GM12878 (cell line): Measurements from ENCODE around the gene SERINC5. TPM values are rescaled to one million over a fixed set of nuclear protein-coding genes. Genes with fewer than 3 reads are reported as not detected.

Experiments used
- ATAC-seq: fragments of 200-7000 bp; cut with Tn5 transposase; 3 replicates; pipeline ENCODE4 v1.9.1; 2020; ENCODE audit warnings: mild to moderate bottlenecking, moderate library complexity
- BruUV-seq: library from RNA; stranded (reverse); fragments of 400-500 nt; replicated peaks from 2 replicates; lab custom pipeline; 2021; lab: Mats Ljungman, UMichigan
- CTCF ChIA-PET: fragments of 300-600 bp; sonication (Branson Sonifier 250); formaldehyde crosslinking; extraction: SDS; loops from one replicate; lab custom pipeline; 2021; ENCODE audit warnings: inconsistent platforms; lab: Yijun Ruan, JAX
- POLR2A ChIA-PET: fragments of 350-600 bp; formaldehyde crosslinking; extraction: SDS; loops from one replicate; lab custom pipeline; 2021; ENCODE audit warnings: inconsistent platforms; lab: Charles Lee
- RAD21 ChIA-PET: fragments of 300-600 bp; sonication (Branson Sonifier 250); formaldehyde crosslinking; loops from one replicate; lab custom pipeline; 2023; ENCODE audit warnings: antibody characterized with exemption; ENCODE audit not compliant: unreplicated experiment; lab: Charles Lee
- SMC1A ChIA-PET: fragments of 300-600 bp; sonication (Branson Sonifier 250); formaldehyde crosslinking; loops from one replicate; lab custom pipeline; 2023; ENCODE audit not compliant: unreplicated experiment, uncharacterized antibody; lab: Charles Lee
- DNase-seq: peaks from one replicate; pipeline ENCODE4 v3.0.0-alpha.2; 2011; ENCODE audit warnings: low read depth, low spot score
- FAIRE-seq: peaks from 3 replicates; lab custom pipeline; 2011; peaks lifted over from hg19 to GRCh38; lab: Jason Lieb, UNC
- H2AFZ ChIP-seq: 2 replicates; pipeline ENCODE4 v1.6.0; 2011; ENCODE audit warnings: low read depth, low read length, control low read depth; ENCODE audit not compliant: control insufficient read depth
- H3K27ac ChIP-seq: 2 replicates; pipeline ENCODE4 v1.5.1; 2011; ENCODE audit warnings: control low read depth; ENCODE audit not compliant: control insufficient read depth, insufficient read depth
- H3K27me3 ChIP-seq, 2 experiments: replicated peaks in 1 of 2; 2 replicates each; pipeline versions ENCODE4 v1.6.0 to v1.6.1; 2011; ENCODE audit warnings: low read length in 1 of 2; ENCODE audit not compliant: control insufficient read depth in 2 of 2, insufficient read depth in 2 of 2
- H3K36me3 ChIP-seq, 2 experiments: 2 replicates each; pipeline ENCODE4 v1.5.1; 2011; ENCODE audit warnings: low read length in 1 of 2; ENCODE audit not compliant: control insufficient read depth in 2 of 2, insufficient read depth in 2 of 2
- H3K4me1 ChIP-seq: 2 replicates; pipeline ENCODE4 v1.6.1; 2011; ENCODE audit warnings: mild to moderate bottlenecking, low read length, moderate library complexity, mixed read lengths; ENCODE audit not compliant: control insufficient read depth, insufficient read depth
- H3K4me2 ChIP-seq: 2 replicates; pipeline ENCODE4 v1.6.0; 2011; ENCODE audit warnings: control low read depth; ENCODE audit not compliant: control insufficient read depth, insufficient read depth
- H3K4me3 ChIP-seq: fragments of 200-600 bp; sonication (generic); 2 replicates; pipeline ENCODE4 v1.5.1; 2016
- H3K79me2 ChIP-seq: 2 replicates; pipeline ENCODE4 v1.6.0; 2011; ENCODE audit warnings: low read length; ENCODE audit not compliant: control insufficient read depth, insufficient read depth
- H3K9ac ChIP-seq: 2 replicates; pipeline ENCODE4 v1.8.0; 2011; ENCODE audit warnings: low read length, control low read depth, mixed read lengths; ENCODE audit not compliant: control insufficient read depth, insufficient read depth
- H3K9me3 ChIP-seq: replicated peaks from 3 replicates; pipeline ENCODE4 v1.5.1; 2011; ENCODE audit warnings: mild to moderate bottlenecking, low read length; ENCODE audit not compliant: control insufficient read depth, insufficient read depth
- H4K20me1 ChIP-seq: 2 replicates; pipeline ENCODE4 v1.6.0; 2011; ENCODE audit not compliant: control insufficient read depth, insufficient read depth
- E4F1 ChIP-seq: fragments of 450-650 bp; IDR thresholded peaks from 2 replicates; pipeline ENCODE4 v1.6.1; 2018; ENCODE audit warnings: borderline replicate concordance, mild to moderate bottlenecking; ENCODE audit not compliant: partially characterized antibody
- FOS ChIP-seq: IDR thresholded peaks from 3 replicates; pipeline ENCODE4 v1.6.1; 2011; ENCODE audit warnings: borderline replicate concordance; ENCODE audit not compliant: insufficient read length; ENCODE audit errors: extremely low read depth
- FOXK2 ChIP-seq: fragments of 450-650 bp; IDR thresholded peaks from 2 replicates; pipeline ENCODE4 v1.6.1; 2017; ENCODE audit warnings: mild to moderate bottlenecking, moderate library complexity
- HDAC2 ChIP-seq: fragments of 200-600 bp; sonication (generic); IDR thresholded peaks from 2 replicates; pipeline ENCODE4 v1.6.1; 2017
- JUNB ChIP-seq: IDR thresholded peaks from 2 replicates; pipeline ENCODE4 v1.6.1; 2016; ENCODE audit warnings: antibody characterized with exemption, mild to moderate bottlenecking
- LARP7 ChIP-seq: fragments of 450-650 bp; IDR thresholded peaks from 2 replicates; pipeline ENCODE4 v1.6.1; 2017; ENCODE audit warnings: mild to moderate bottlenecking
- NKRF ChIP-seq: fragments of 450-650 bp; conservative IDR thresholded peaks from 2 replicates; pipeline ENCODE4 v1.6.1; 2017; ENCODE audit warnings: mild to moderate bottlenecking, moderate library complexity
- NR2C1 ChIP-seq: fragments of 450-650 bp; IDR thresholded peaks from 2 replicates; pipeline ENCODE4 v1.6.1; 2017; ENCODE audit warnings: antibody characterized with exemption, mild to moderate bottlenecking, moderate library complexity
- PAX8 ChIP-seq: fragments of 450-650 bp; IDR thresholded peaks from 2 replicates; pipeline ENCODE4 v1.6.1; 2017; ENCODE audit warnings: mild to moderate bottlenecking, moderate library complexity
- POLR2A ChIP-seq: IDR thresholded peaks from 2 replicates; pipeline ENCODE4 v1.6.1; 2011; ENCODE audit warnings: low read depth, mild to moderate bottlenecking, low read length
- RB1 ChIP-seq: fragments of 450-650 bp; formaldehyde crosslinking; IDR thresholded peaks from 2 replicates; pipeline ENCODE4 v1.6.1; 2017; ENCODE audit warnings: mild to moderate bottlenecking, borderline replicate concordance
- RUNX3 ChIP-seq: IDR thresholded peaks from 2 replicates; pipeline ENCODE4 v1.6.1; 2012; ENCODE audit warnings: low read length, inconsistent platforms
- SPI1 ChIP-seq: IDR thresholded peaks from 2 replicates; pipeline ENCODE4 v1.6.1; 2011; ENCODE audit warnings: low read depth, mild to moderate bottlenecking, low read length, moderate library complexity, borderline replicate concordance; ENCODE audit not compliant: insufficient read depth
- SRF ChIP-seq, 2 experiments: IDR thresholded peaks; 2 replicates each; pipeline ENCODE4 v1.6.1; 2011; ENCODE audit warnings: low read depth in 2 of 2, low read length in 2 of 2, mild to moderate bottlenecking in 1 of 2, moderate library complexity in 1 of 2
- STAT1 ChIP-seq: fragments of 450-650 bp; conservative IDR thresholded peaks from 2 replicates; pipeline ENCODE4 v1.6.1; 2014; ENCODE audit warnings: antibody characterized with exemption, mild to moderate bottlenecking
- TARDBP ChIP-seq: IDR thresholded peaks from 2 replicates; pipeline ENCODE4 v1.6.1; 2016; ENCODE audit warnings: borderline replicate concordance
- ZBTB33 ChIP-seq: fragments of 450-650 bp; IDR thresholded peaks from 2 replicates; pipeline ENCODE4 v1.6.1; 2017; ENCODE audit warnings: mild to moderate bottlenecking
- WGBS: methylation state at CpG from one replicate; pipeline ENCODE4 v1.1.6; 2016; ENCODE audit warnings: low lambda C conversion rate; ENCODE audit not compliant: insufficient replicate concordance, insufficient coverage; ENCODE audit errors: missing lambda C conversion rate; 5-methylcytosine and 5-hydroxymethylcytosine counted together
- in situ Hi-C: fragments of 300-500 bp; cut with MboI; formaldehyde crosslinking; loops from 9 replicates; pipeline ENCODE4 v1.14.3; 2018; ENCODE audit warnings: mixed read lengths
- intact Hi-C: fragments of 100-400 bp; cut with micrococcal nuclease; formaldehyde crosslinking; loops from one replicate; pipeline ENCODE4 v1.14.2; 2022; ENCODE audit not compliant: unreplicated experiment
- polyA plus RNA-seq, 11 experiments: library from polyadenylated mRNA; depleted of rRNA in 4 of 11; unstranded in 6 of 11; stranded (reverse) in 5 of 11; fragments of >200 nt; fragmentation: Nextera tagmentation in 4 of 11; fragmentation: Illumina TruSeq in 1 of 11; extraction: Ambion mirVana in 4 of 11; extraction: Trizol in 1 of 11; gene quantifications; 1 replicate in 1 of 11; 2 replicates in 10 of 11; pipeline versions ENCODE4 v1.2.1 to v1.2.3, GENCODE V29; 2011 to 2016; ENCODE audit warnings: inconsistent platforms in 2 of 11, missing spikeins in 2 of 11, low read depth in 1 of 11
- total RNA-seq, 4 experiments: library from RNA; depleted of rRNA in 3 of 4; stranded (reverse); fragments of >200 nt in 3 of 4; fragmentation: Illumina TruSeq in 1 of 4; extraction: Trizol in 1 of 4; gene quantifications; 2 replicates each; pipeline versions ENCODE4 v1.2.1 to v1.2.3, GENCODE V29; 2013 to 2021

Gene SERINC5
- total and polyA plus RNA-seq, 10 of the 15 experiments (the other 5 are each of a cell fraction or from before 2014, with no cell fraction given) = 0.66 to 7.0 (median 2.8) TPM

- ChIA-PET POLR2A (interaction anchor here (0.6 kb wide), 1 partner anchor 1139 kb away, joined by 3 read pairs; no protein-coding TSS in a partner anchor), SMC1A (interaction anchor here (2.0 kb wide), 1 partner anchor 26 kb away, joined by 4 read pairs; no protein-coding TSS in a partner anchor), RAD21 (no interaction called here), CTCF (interaction anchor here (1.0 to 1.8 kb wide), 3 partner anchors 11 to 27 kb away, joined by 3 to 6 read pairs (median 4); no protein-coding TSS in a partner anchor)
- intact Hi-C loops = no loop called here
- Histone ChIP-seq H4K20me1 (no peaks in the 10 kb centered on the region), H3K27ac (no peak overlapping the region), H3K4me1 (peaks cover 12% of the 10 kb centered on the region), H3K27me3 (no peaks in the 10 kb centered on the region), H3K4me2 (no peak overlapping the region), H3K4me3 (no peak overlapping the region), H3K9ac (no peak overlapping the region), H2AFZ (no peak overlapping the region), H3K79me2 (no peaks in the 10 kb centered on the region), H3K36me3 (no peaks in the 10 kb centered on the region), H3K9me3 (no peaks in the 10 kb centered on the region)
- TF ChIP-seq HDAC2 (no peak), STAT1 (no peak), POLR2A (no peak), FOXK2 (no peak), SPI1 (no peak), RB1 (no peak), LARP7 (no peak), SRF (IDR thresholded peaks at IDR 0.05; ENCODE audit: low read depth in 2 of 2, low read length in 2 of 2) (no peak), PAX8 (no peak), NR2C1 (no peak), E4F1 (no peak), FOS (no peak), NKRF (no peak), JUNB (no peak), TARDBP (no peak), ZBTB33 (no peak), RUNX3 (no peak)
- DNase-seq (no peak), ATAC-seq (no peak), FAIRE-seq (no peak)
- 34% methylated on average over 10 of the region's 10 CpGs for WGBS
- BruUV-seq = no TSS peak
- in situ Hi-C loops = loop anchor here (10.0 kb wide), 1 partner anchor 198 kb away; no protein-coding TSS in a partner anchor
Measured at GRCh38 chr5:80072103-80073073, 183.5 kb downstream of the SERINC5 start.
